SK-N-SH treated with all-trans-retinoic acid at 6 μM for 48 hours (cell line): ENCODE data around the gene PRUNE2.

Experiments
- ATAC-seq: fragments of 200-7000 bp; cut with Tn5 transposase; 3 replicates; pipeline ENCODE4 v1.9.1; 2020; ENCODE audit warnings: mild to moderate bottlenecking, moderate library complexity
- ARNTL ChIP-seq: fragments of 450-650 bp; formaldehyde crosslinking; IDR thresholded peaks from 2 replicates; pipeline ENCODE4 v1.5.0; 2020; ENCODE audit warnings: low read depth, mild to moderate bottlenecking, moderate library complexity, borderline replicate concordance
- BACH2 ChIP-seq: fragments of 250-450 bp; sonication (Bioruptor Pico); IDR thresholded peaks from 2 replicates; pipeline ENCODE4 v1.9.0; 2021; ENCODE audit warnings: mild to moderate bottlenecking, borderline replicate concordance
- CREB5 ChIP-seq: fragments of 250-450 bp; sonication (Bioruptor Pico); IDR thresholded peaks from 2 replicates; pipeline ENCODE4 v1.5.1; 2020; ENCODE audit warnings: low read depth, mild to moderate bottlenecking, moderate library complexity
- CSDC2 ChIP-seq: fragments of 250-450 bp; sonication (Bioruptor Pico); IDR thresholded peaks from 2 replicates; pipeline ENCODE4 v1.5.0; 2020; ENCODE audit warnings: mild to moderate bottlenecking, moderate library complexity
- CSRNP3 ChIP-seq: fragments of 250-450 bp; sonication (Bioruptor Pico); IDR thresholded peaks from 2 replicates; pipeline ENCODE4 v1.5.1; 2021; ENCODE audit warnings: mild to moderate bottlenecking, moderate library complexity
- ESRRG ChIP-seq: fragments of 250-450 bp; sonication (Bioruptor Pico); IDR thresholded peaks from 2 replicates; pipeline ENCODE4 v1.6.1; 2021; ENCODE audit warnings: mild to moderate bottlenecking
- GLIS3 ChIP-seq: fragments of 250-450 bp; sonication (Bioruptor Pico); IDR thresholded peaks from 2 replicates; pipeline ENCODE4 v1.5.0; 2020; ENCODE audit warnings: mild to moderate bottlenecking, moderate library complexity
- OSR1 ChIP-seq: fragments of 250-450 bp; sonication (Bioruptor Pico); IDR thresholded peaks from 2 replicates; pipeline ENCODE4 v1.8.0; 2022; ENCODE audit warnings: moderate library complexity, mild to moderate bottlenecking, inconsistent platforms
- PATZ1 ChIP-seq: fragments of 250-450 bp; sonication (Bioruptor Pico); IDR thresholded peaks from 2 replicates; pipeline ENCODE4 v1.8.0; 2020; ENCODE audit warnings: mild to moderate bottlenecking, moderate library complexity, borderline replicate concordance
- POU6F1 ChIP-seq: fragments of 250-450 bp; sonication (Bioruptor Pico); IDR thresholded peaks from 2 replicates; pipeline ENCODE4 v1.8.0; 2021; ENCODE audit warnings: low read depth, mild to moderate bottlenecking, moderate library complexity, borderline replicate concordance
- PPARA ChIP-seq: fragments of 250-450 bp; sonication (Bioruptor Pico); IDR thresholded peaks from 2 replicates; pipeline ENCODE4 v1.5.0; 2020; ENCODE audit warnings: mild to moderate bottlenecking, borderline replicate concordance
- RARB ChIP-seq: fragments of 250-450 bp; sonication (Bioruptor Pico); IDR thresholded peaks from 2 replicates; pipeline ENCODE4 v1.8.0; 2021; ENCODE audit warnings: mild to moderate bottlenecking, moderate library complexity
- SNAI2 ChIP-seq: fragments of 250-450 bp; sonication (Bioruptor Pico); IDR thresholded peaks from 2 replicates; pipeline ENCODE4 v1.5.0; 2020; ENCODE audit warnings: mild to moderate bottlenecking, moderate library complexity
- TCF4 ChIP-seq: fragments of 250-450 bp; sonication (Bioruptor Pico); IDR thresholded peaks from 2 replicates; pipeline ENCODE4 v1.8.0; 2021; ENCODE audit warnings: mild to moderate bottlenecking, moderate library complexity, borderline replicate concordance
- ZC3H10 ChIP-seq: fragments of 250-450 bp; sonication (Bioruptor Pico); IDR thresholded peaks from 2 replicates; pipeline ENCODE4 v1.5.1; 2021; ENCODE audit warnings: mild to moderate bottlenecking, moderate library complexity
- ZFP3 ChIP-seq: fragments of 250-450 bp; sonication (Bioruptor Pico); IDR thresholded peaks from 2 replicates; pipeline ENCODE4 v1.5.0; 2020; ENCODE audit warnings: mild to moderate bottlenecking, moderate library complexity
- ZFP30 ChIP-seq: fragments of 450-650 bp; formaldehyde crosslinking; IDR thresholded peaks from 2 replicates; pipeline ENCODE4 v1.5.0; 2022; ENCODE audit warnings: mild to moderate bottlenecking, moderate library complexity
- ZNF565 ChIP-seq: fragments of 450-650 bp; formaldehyde crosslinking; conservative IDR thresholded peaks from 2 replicates; pipeline ENCODE4 v1.5.0; 2020; ENCODE audit warnings: low read depth, mild to moderate bottlenecking, moderate library complexity
- ZNF70 ChIP-seq: fragments of 450-650 bp; formaldehyde crosslinking; IDR thresholded peaks from 2 replicates; pipeline ENCODE4 v1.5.0; 2020; ENCODE audit warnings: mild to moderate bottlenecking, moderate library complexity
- ZNF8 ChIP-seq: fragments of 450-650 bp; formaldehyde crosslinking; IDR thresholded peaks from 2 replicates; pipeline ENCODE4 v1.5.0; 2020; ENCODE audit warnings: mild to moderate bottlenecking, moderate library complexity
- TF ChIP-seq, protein P1 (sequence below): fragments of 250-450 bp; sonication (Bioruptor Pico); IDR thresholded peaks from 2 replicates; pipeline ENCODE4 v1.5.0; 2020; ENCODE audit warnings: mild to moderate bottlenecking, moderate library complexity

PRUNE2 gene

DNA sequence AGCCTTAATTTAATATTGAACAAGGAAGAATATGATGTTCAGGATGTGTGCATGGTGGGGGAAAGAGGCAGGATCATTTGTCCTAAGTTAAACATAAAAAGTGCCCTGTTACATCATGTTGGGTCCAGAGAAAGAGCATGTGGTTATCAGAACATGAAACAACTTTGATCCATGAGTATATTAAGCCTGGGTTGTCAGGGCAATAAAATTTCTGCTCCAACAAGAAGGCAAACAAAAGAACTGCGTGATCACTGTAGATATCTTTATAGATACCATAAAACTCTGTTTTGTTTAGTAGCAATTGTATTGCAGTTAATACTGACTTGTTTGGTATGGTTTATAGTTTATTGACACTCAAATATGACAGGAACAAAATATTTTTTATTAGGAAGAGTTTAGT lies 106.4 kb downstream of the PRUNE2 start:
- TF ChIP-seq ZC3H10 = no peak
- ATAC-seq = no peak

- ATAC-seq = no peak
- TF ChIP-seq ZNF70 (CRISPR knock-in tag) (no peak), POU6F1 (CRISPR knock-in tag) (no peak), ZNF565 (CRISPR knock-in tag) (no peak), CREB5 (CRISPR knock-in tag) (no peak), OSR1 (CRISPR knock-in tag) (no peak), BACH2 (CRISPR knock-in tag) (no peak), ZFP30 (CRISPR knock-in tag) (no peak), ZNF8 (CRISPR knock-in tag) (no peak), RARB (CRISPR knock-in tag) (no peak), CSDC2 (CRISPR knock-in tag) (no peak), ARNTL (CRISPR knock-in tag) (no peak), ZFP3 (no peak), SNAI2 (no peak), PPARA (no peak), ZC3H10 (no peak)
- TF ChIP-seq, protein P1, sequence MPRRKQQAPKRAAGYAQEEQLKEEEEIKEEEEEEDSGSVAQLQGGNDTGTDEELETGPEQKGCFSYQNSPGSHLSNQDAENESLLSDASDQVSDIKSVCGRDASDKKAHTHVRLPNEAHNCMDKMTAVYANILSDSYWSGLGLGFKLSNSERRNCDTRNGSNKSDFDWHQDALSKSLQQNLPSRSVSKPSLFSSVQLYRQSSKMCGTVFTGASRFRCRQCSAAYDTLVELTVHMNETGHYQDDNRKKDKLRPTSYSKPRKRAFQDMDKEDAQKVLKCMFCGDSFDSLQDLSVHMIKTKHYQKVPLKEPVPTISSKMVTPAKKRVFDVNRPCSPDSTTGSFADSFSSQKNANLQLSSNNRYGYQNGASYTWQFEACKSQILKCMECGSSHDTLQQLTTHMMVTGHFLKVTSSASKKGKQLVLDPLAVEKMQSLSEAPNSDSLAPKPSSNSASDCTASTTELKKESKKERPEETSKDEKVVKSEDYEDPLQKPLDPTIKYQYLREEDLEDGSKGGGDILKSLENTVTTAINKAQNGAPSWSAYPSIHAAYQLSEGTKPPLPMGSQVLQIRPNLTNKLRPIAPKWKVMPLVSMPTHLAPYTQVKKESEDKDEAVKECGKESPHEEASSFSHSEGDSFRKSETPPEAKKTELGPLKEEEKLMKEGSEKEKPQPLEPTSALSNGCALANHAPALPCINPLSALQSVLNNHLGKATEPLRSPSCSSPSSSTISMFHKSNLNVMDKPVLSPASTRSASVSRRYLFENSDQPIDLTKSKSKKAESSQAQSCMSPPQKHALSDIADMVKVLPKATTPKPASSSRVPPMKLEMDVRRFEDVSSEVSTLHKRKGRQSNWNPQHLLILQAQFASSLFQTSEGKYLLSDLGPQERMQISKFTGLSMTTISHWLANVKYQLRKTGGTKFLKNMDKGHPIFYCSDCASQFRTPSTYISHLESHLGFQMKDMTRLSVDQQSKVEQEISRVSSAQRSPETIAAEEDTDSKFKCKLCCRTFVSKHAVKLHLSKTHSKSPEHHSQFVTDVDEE (CRISPR knock-in tag) = no peak
Observed at GRCh38 chr9:76798527-76798926, 107.4 kb downstream of the PRUNE2 start.

DNA sequence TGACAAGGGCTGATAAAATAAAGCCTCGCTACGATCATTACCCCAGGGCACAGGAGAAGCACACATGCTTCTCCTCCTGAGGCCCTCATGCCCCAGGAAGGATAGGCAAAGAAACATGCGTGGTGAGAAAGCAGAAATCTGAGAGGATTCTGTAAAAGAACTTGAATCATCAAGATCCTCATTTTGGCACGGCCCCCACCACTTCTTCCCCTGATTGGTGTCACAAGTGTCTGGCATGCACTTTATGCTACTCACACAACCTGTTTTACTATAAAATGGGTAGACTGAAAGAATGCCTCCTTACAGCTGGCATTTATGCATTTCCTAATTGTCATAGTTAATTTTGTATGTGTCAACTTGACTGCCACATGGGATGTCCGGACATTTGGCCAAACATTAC lies 109.6 kb downstream of the PRUNE2 start:
- no peak for ATAC-seq
- TF ChIP-seq TCF4 (CRISPR knock-in tag) = no peak
- TF ChIP-seq ESRRG (CRISPR knock-in tag) = no peak
- no peak for TF ChIP-seq PPARA
- TF ChIP-seq ZNF565 (CRISPR knock-in tag) = no peak
- no peak for TF ChIP-seq CSDC2 (CRISPR knock-in tag)
- TF ChIP-seq ZFP3 = no peak
- TF ChIP-seq GLIS3 = no peak
- no peak for TF ChIP-seq ZNF8 (CRISPR knock-in tag)
- no peak for TF ChIP-seq CREB5 (CRISPR knock-in tag)
- no peak for TF ChIP-seq ZC3H10
- no peak for TF ChIP-seq CSRNP3 (CRISPR knock-in tag)
- TF ChIP-seq, protein P1 (CRISPR knock-in tag) = no peak
- TF ChIP-seq SNAI2 = no peak
- no peak for TF ChIP-seq OSR1 (CRISPR knock-in tag)
- TF ChIP-seq PATZ1 = no peak
- no peak for TF ChIP-seq RARB (CRISPR knock-in tag)
